Loucy (cell line): ENCODE data around the gene CLEC16A.
"Not testable (repeated sequence)": the region's sequence is repeated elsewhere in the genome, so short reads cannot be mapped to it uniquely, and the experiment has no call there.

Experiments used
- EZH2phosphoT487 ChIP-seq: fragments of 200-600 bp; IDR thresholded peaks from 2 replicates; pipeline ENCODE4 v1.6.1; 2018; ENCODE audit warnings: antibody characterized with exemption, mild to moderate bottlenecking, moderate library complexity, borderline replicate concordance
- TF ChIP-seq, protein P1 (sequence below): fragments of 200-600 bp; sonication (generic); conservative IDR thresholded peaks from 2 replicates; pipeline ENCODE4 v1.5.1; 2014; ENCODE audit warnings: mild to moderate bottlenecking, antibody characterized with exemption, low read length

DNA sequence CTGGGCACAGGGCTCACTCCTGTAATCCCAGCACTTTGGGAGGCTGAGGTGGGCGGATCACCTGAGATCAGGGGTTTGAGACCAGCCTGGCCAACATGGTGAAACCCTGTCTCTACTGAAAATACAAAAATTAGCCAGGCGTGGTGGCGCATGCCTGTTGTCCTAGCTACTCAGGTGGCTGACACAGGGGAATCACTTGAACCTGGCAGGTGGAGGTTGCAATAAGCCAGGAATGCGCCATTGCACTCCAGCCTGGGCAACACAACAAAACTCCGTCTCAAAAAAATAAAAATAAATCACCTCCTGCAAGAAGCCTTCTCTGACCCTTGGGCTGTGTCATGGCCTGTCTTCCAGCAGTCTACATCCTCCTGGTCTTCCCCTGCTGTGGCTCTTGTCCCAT, 158.9 kb downstream of the CLEC16A start:
- TF ChIP-seq, protein P1, sequence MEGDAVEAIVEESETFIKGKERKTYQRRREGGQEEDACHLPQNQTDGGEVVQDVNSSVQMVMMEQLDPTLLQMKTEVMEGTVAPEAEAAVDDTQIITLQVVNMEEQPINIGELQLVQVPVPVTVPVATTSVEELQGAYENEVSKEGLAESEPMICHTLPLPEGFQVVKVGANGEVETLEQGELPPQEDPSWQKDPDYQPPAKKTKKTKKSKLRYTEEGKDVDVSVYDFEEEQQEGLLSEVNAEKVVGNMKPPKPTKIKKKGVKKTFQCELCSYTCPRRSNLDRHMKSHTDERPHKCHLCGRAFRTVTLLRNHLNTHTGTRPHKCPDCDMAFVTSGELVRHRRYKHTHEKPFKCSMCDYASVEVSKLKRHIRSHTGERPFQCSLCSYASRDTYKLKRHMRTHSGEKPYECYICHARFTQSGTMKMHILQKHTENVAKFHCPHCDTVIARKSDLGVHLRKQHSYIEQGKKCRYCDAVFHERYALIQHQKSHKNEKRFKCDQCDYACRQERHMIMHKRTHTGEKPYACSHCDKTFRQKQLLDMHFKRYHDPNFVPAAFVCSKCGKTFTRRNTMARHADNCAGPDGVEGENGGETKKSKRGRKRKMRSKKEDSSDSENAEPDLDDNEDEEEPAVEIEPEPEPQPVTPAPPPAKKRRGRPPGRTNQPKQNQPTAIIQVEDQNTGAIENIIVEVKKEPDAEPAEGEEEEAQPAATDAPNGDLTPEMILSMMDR: not testable (repeated sequence)
- not testable (repeated sequence) for TF ChIP-seq EZH2phosphoT487
